Kidney epithelial cell (primary cell): ENCODE data around the gene BHMT2. TPM values are rescaled to one million over a fixed set of nuclear protein-coding genes. Genes with fewer than 3 reads are reported as not detected.

Experiments used
- DNase-seq: peaks from one replicate; pipeline ENCODE4 v3.0.0-alpha.2; 2010; ENCODE audit warnings: low read depth
- H3K27me3 ChIP-seq: 2 replicates; pipeline ENCODE4 v1.6.0; 2011; ENCODE audit warnings: low read length; ENCODE audit not compliant: control insufficient read depth, insufficient read depth
- H3K36me3 ChIP-seq: 2 replicates; pipeline ENCODE4 v1.5.1; 2011; ENCODE audit warnings: low read length; ENCODE audit not compliant: control insufficient read depth, insufficient read depth
- H3K4me3 ChIP-seq: 2 replicates; pipeline ENCODE4 v1.5.1; 2011; ENCODE audit warnings: low read depth, mild to moderate bottlenecking, control low read depth, low read length
- total RNA-seq: library from RNA; depleted of rRNA; stranded (reverse); fragments of >200 nt; gene quantifications from 2 replicates; pipeline ENCODE4 v1.2.3, GENCODE V29; 2015
- TF ChIP-seq, protein P1 (sequence below): IDR thresholded peaks from 2 replicates; pipeline ENCODE4 v1.5.1; 2011; ENCODE audit warnings: mild to moderate bottlenecking, moderate library complexity, low read length, control low read depth, inconsistent platforms; ENCODE audit not compliant: insufficient read depth, poor library complexity, severe bottlenecking

Gene BHMT2
- total RNA-seq, 1 donor from 2014 or later: 3.7 TPM

DNA sequence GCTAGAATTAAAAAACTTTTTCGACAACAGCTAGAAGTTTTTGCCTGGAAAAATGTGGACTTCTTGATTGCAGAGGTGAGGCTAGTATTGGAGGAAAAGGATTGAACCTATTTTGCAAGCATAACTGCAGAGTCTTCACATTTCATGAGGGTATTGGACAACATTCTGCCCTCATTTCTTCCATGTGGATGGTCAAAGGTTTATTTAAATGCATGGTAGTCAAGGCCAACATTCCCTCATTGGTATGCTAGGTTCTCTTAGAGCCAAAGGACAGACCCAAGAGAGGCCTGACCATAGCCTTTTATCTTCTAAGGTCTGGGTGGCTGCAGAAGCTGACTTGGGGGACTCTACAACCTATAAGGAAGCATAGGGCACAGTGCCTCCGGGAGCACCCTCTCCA, 11.2 kb downstream of the BHMT2 start:
- Histone ChIP-seq H3K27me3 (no peaks in the 10 kb centered on the region), H3K36me3 (no peaks in the 10 kb centered on the region), H3K4me3 (no peak overlapping the region)
- no peak for DNase-seq
- TF ChIP-seq, protein P1, sequence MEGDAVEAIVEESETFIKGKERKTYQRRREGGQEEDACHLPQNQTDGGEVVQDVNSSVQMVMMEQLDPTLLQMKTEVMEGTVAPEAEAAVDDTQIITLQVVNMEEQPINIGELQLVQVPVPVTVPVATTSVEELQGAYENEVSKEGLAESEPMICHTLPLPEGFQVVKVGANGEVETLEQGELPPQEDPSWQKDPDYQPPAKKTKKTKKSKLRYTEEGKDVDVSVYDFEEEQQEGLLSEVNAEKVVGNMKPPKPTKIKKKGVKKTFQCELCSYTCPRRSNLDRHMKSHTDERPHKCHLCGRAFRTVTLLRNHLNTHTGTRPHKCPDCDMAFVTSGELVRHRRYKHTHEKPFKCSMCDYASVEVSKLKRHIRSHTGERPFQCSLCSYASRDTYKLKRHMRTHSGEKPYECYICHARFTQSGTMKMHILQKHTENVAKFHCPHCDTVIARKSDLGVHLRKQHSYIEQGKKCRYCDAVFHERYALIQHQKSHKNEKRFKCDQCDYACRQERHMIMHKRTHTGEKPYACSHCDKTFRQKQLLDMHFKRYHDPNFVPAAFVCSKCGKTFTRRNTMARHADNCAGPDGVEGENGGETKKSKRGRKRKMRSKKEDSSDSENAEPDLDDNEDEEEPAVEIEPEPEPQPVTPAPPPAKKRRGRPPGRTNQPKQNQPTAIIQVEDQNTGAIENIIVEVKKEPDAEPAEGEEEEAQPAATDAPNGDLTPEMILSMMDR: no peak

DNA sequence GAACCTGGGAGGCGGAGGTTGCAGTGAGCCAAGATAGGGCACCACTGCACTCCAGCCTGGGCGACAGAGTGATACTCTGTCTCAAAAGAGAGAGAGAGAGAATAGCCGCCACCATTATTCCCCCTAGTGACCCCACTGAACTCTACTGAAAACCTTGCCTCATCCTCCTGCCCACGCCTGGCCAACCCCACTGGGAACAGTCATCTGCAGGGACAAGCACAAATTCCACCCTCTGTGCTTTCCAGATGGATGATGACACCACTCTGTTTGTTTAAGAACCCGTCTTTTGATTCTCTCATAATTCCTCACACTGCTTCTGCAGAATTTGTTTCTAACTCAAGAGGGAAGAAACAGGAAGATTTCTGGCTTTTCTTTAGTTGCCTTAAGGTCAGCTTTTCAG, 12.2 kb downstream of the BHMT2 start:
- DNase-seq: no peak
- Histone ChIP-seq H3K4me3 (no peak overlapping the region), H3K36me3 (no peaks in the 10 kb centered on the region), H3K27me3 (no peaks in the 10 kb centered on the region)
- TF ChIP-seq, protein P1: no peak

DNA sequence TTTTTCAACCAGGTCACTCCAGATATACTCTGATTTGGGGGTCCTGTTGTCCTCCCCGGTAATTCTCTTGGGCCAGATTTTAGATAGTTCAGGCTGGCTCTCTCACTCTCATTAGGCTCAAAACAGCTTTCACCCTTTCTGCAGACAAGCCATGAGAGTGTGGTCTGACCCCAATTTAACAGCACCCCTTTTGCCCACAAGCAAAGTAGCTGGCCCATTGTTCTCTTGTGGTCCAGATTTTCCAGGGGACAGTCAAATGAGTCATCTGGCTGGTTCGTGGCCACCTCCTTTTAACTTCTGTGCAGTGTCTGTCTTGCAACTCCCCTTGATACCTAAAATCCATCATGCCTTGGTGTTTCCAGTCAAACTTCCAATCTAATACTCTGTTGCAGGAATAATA, 16.5 kb downstream of the BHMT2 start:
- Histone ChIP-seq H3K4me3 (no peak overlapping the region), H3K27me3 (no peaks in the 10 kb centered on the region), H3K36me3 (no peaks in the 10 kb centered on the region)
- TF ChIP-seq, protein P1: no peak
- no peak for DNase-seq

DNA sequence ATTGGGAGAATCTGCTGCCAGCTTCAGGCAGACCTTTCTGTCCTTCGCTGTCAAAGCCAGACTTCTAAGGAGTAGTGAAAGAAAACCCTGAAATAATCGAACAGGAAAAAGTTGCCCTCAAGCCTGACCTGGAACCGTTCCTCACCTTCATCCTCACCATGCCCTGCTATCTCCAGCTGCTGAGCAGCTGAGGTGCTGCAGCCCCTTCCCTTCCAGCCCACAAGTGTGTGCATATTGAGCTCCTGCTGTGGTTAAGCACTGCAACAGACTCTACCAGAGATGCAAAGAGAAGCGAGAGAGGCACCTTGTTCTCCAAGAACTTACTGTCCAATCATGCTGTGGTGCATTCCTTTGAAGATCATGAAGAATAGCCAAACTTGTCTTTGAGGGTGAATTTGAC, 18.9 kb downstream of the BHMT2 start:
- TF ChIP-seq, protein P1: no peak
- no peak for DNase-seq
- Histone ChIP-seq H3K27me3 (no peaks in the 10 kb centered on the region), H3K36me3 (no peaks in the 10 kb centered on the region), H3K4me3 (no peak overlapping the region)

DNA sequence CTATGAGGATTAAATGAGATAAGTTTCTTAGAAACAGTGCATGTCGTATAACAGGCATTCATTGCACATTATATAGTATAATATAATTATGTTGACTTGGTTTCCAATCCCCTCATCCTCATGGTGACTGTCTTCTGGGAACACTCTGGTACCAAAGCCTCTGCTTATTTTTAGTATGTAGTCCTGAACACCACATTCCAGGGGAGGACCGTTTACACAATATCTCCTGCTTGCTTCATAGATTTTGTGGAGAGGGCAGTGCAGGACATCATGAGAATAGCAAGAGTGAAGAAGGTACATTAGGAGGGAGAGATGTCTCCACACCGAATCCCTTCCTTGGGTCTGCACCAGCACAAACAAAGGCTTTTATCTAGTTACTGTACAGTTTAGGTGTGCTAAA, 21.5 kb downstream of the BHMT2 start:
- no peaks in the 10 kb centered on the region for H3K36me3 ChIP-seq
- H3K27me3 ChIP-seq: no peaks in the 10 kb centered on the region
- TF ChIP-seq, protein P1: no peak
- DNase-seq: no peak
- H3K4me3 ChIP-seq: no peak overlapping the region

DNA sequence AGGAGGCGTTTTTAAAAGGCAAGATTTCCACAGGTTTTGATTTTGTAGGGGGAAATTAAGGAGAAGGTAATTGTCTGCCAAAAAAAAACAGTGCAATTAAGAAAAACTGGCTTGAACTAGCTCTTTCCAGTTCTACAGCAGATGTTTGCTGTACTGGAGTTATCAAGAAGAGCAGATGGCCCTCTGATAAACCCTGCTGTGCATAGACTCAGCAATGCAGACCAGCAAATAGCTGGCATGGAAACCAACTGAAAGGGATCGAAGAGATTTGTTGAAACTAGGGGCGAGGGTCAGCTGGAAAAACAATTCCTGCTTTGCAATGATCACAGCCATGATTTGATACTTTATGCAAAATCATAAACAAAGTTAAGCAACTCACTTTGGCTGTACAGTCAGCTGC, 24.2 kb downstream of the BHMT2 start:
- TF ChIP-seq, protein P1: no peak
- Histone ChIP-seq H3K36me3 (no peaks in the 10 kb centered on the region), H3K27me3 (no peaks in the 10 kb centered on the region), H3K4me3 (no peak overlapping the region)
- DNase-seq: no peak
